ENCODE measurements around the gene LRRC45.

The LRRC45 gene

GRCh38 chr17:82065638-82066303 lies 42.7 kb downstream of the LRRC45 start, which contains the start of gene DUS1L:
Gene DUS1L (minus strand): TSS chr17:82065804. CDS start chr17:82065059, 745 bp downstream.
- peak; percentile 72 for DNase-seq

DNA sequence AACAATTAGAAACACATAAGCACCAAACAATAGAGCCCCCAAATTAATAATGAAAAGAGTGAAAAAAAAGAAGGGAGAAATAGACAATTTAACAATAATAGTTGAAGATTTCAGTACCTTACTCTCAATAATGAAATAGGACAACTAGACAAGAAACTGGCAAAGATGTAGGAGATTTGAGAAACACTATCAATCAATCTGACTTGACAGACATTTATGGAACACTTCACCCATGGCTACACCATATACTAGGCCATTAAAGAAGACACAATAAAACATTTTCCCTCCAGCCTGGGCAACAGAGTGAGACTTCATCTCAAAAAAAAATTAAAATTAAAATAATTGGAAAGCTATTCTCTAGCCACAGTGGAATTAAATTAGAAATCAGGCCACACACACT lies 47.5 kb downstream of the LRRC45 start:
- no peak for DNase-seq

DNA sequence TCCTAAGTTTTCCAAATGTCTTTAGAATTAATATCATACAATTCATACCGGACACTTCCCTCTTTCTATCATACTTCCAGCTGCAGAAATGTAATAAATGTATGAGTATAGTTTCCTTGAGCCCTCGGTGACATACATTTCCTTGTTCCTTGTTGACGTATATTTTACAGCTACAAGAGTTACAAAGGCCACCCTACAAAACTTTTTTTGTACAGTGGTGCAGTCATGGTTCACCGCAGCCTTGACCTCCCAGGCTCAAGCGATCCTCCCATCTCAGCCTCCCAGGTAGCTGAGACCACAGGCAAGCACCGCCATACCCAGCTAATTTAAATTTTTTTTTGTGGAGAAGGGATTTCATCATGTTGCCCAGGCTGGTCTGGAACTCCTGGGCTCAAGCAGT lies 49.7 kb downstream of the LRRC45 start:
- DNase-seq, result no peak

- DNase-seq, result no peak
Measured at GRCh38 chr17:82073446-82073845, 50.3 kb downstream of the LRRC45 start.

DNA sequence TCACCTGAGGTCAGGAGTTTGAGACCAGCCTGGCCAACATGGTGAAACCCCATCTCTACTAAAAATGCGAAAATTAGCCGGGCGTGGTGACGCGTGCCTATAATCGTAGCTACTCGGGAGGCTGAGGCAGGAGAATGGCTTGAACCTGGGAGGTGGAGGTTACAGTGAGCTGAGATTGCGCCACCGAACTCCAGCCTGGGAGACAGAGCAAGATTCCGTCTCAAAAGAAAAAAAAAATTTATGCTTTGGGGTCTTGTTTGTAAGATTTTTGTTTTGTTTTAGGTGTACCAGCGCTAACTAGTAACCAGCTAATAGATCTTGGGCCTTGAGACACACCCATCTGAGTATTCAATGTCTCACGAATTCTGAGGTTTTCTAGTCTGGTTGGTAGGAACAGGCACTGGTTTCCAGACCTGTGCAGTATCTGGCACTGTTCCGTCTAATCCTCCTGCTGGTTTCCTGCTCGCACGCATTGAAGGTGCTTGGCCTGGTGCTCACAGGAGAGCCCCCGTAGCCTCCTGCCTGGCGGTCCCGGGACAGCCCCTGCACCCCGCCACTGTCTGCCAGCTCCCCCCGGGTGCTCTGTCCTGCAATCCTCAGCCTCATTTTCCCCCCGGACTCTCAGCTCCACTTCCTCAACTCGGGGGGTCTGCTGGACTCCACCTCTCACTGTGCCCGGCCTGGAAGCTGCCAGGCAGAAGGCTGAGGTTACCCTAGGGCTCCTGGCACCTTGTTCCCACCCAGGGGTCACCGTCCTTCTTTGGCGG lies 53.1 kb downstream of the LRRC45 start:
- DNase-seq, result no peak

DNA sequence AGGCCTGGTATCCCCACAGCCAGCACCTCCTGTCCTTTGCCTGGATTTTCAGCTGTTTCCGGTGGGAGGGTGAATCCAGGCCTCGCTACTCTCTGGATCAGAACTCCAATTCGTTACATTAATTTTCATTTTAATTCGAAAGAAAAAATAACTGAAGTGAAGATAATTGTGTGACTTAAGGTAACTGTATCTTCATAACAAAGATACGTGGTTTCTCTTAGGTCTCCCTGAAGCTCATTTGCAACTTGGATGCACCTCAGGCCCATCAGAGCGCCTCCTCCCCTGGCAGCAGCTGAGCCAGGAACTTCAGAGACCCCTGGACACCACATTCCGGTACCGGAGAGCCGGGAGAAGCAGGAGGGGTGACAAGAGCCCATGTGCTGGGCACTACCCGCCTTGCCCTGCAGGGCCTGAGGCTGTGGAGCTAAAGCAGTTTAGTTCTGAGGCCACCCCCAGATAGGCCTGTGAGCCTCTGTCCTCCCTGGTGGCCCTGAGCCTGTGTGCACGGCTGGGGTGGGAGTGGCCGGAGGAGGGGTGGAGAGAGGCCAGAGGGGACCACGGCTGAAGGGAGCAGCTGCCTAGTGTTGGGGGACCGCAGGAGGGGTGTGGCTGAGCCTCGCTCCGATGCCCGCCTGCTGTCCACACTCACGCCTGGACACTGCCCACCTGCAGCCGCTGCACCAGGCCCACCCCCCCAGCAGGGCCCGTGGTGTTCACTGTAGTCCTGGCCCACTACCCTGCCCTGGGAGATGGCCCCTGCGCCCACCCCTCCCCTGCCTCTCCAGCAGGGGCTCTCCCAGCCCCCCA lies 53.9 kb downstream of the LRRC45 start:
- no peak for DNase-seq

- no peak for DNase-seq
Measured at GRCh38 chr17:82077617-82078358, 54.7 kb downstream of the LRRC45 start.

GRCh38 chr17:82078433-82078832 lies 55.3 kb downstream of the LRRC45 start:
- DNase-seq, result no peak

DNA sequence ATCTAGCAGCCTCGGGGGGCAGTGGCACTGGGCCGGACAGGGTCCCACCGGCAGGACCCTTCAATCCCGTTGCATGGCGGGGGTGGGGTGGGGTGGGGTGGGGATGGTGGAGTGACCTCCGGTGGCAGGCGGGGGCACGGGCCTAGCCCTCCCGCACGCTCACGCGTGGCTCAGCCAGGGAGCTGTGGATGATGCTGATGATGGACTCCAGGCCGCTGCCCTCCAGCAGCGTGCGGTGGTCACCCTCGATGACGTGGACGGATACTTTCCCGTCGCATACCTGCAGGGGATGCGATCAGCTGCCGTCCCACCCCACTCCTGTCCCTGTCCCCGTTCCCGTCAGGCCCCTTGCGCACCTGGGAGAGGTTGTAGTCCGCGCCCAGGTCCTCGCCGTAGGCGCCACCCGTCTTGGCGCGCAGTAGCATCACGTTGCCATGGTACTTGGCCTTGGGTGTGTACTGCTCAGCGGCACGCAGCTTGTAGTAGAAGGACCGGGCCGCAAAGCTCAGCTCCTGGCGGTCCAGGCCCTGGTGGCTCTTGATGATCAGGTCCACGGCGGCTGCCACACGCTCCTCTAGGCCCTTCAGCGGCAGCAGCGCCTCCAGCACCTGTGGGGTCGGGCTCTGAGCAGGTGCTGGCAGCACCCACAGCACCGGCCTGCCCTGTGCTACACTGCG lies 56.0 kb downstream of the LRRC45 start:
- no peak for DNase-seq

- DNase-seq, result no peak
Measured at GRCh38 chr17:82080048-82080788, 57.1 kb downstream of the LRRC45 start.

Data from NCI-H345 (cell line).